B cell (primary cell): Measurements from ENCODE around the gene ZDHHC14. TPM values are rescaled to one million over a fixed set of nuclear protein-coding genes. Genes with fewer than 3 reads are reported as not detected.

ENCODE experiments used
- ATAC-seq: fragments of 200-7000 bp; cut with Tn5 transposase; one replicate; pipeline ENCODE4 v1.10.0; 2021; ENCODE audit warnings: low read depth, mild to moderate bottlenecking, moderate number of reproducible peaks, moderate library complexity
- CTCF ChIA-PET: fragments of 350-600 bp; sonication (Branson Sonifier 250); formaldehyde crosslinking; loops from one replicate; lab custom pipeline; 2021; ENCODE audit warnings: antibody characterized with exemption, inconsistent platforms; lab: Charles Lee
- POLR2A ChIA-PET: fragments of 350-600 bp; sonication (Branson Sonifier 250); formaldehyde crosslinking; loops from one replicate; lab custom pipeline; 2021; ENCODE audit warnings: antibody characterized with exemption; lab: Charles Lee
- DNase-seq: peaks from one replicate; pipeline ENCODE4 v3.0.0; 2013
- H2AFZ ChIP-seq: 2 replicates; pipeline ENCODE4 v1.6.1; 2012; ENCODE audit warnings: mild to moderate bottlenecking, low read depth, low read length; ENCODE audit not compliant: insufficient read depth, poor library complexity, severe bottlenecking
- H3K27ac ChIP-seq, 2 donors: 1 replicate in 1 of 2; 2 replicates in 1 of 2; pipeline ENCODE4 v1.5.1; 2012 to 2013; ENCODE audit warnings: low read length in 2 of 2, mild to moderate bottlenecking in 2 of 2, moderate library complexity in 1 of 2
- H3K27me3 ChIP-seq, 4 experiments: fragments of 200-600 bp in 1 of 4; sonication (generic) in 1 of 4; replicated peaks in 1 of 4; 1 replicate in 2 of 4; 2 replicates in 2 of 4; pipeline versions ENCODE4 v1.6.1 to v1.7.0; 2013 to 2016; ENCODE audit warnings: low read length in 3 of 4, mild to moderate bottlenecking in 2 of 4, mixed read lengths in 1 of 4, moderate library complexity in 1 of 4; ENCODE audit not compliant: insufficient read depth in 4 of 4, control insufficient read depth in 3 of 4; ENCODE audit errors: control extremely low read depth in 1 of 4
- H3K36me3 ChIP-seq, 2 experiments: replicated peaks in 1 of 2; 1 replicate in 1 of 2; 2 replicates in 1 of 2; pipeline versions ENCODE4 v1.6.1 to v1.7.1; 2013; ENCODE audit warnings: low read length in 1 of 2; ENCODE audit not compliant: insufficient read depth in 2 of 2, control insufficient read depth in 1 of 2; ENCODE audit errors: control extremely low read depth in 1 of 2, extremely low read depth in 1 of 2
- H3K4me1 ChIP-seq, 2 donors: fragments of 200-600 bp in 1 of 2; sonication (generic) in 1 of 2; 1 replicate in 1 of 2; 2 replicates in 1 of 2; pipeline versions ENCODE4 v1.5.1 to v1.6.1; 2013 to 2017; ENCODE audit warnings: low read length in 2 of 2; ENCODE audit not compliant: control insufficient read depth in 2 of 2, insufficient read depth in 2 of 2
- H3K4me2 ChIP-seq: replicated peaks from 2 replicates; pipeline ENCODE3; 2012; ENCODE audit warnings: mild to moderate bottlenecking, low read depth, low read length; ENCODE audit not compliant: poor library complexity, severe bottlenecking
- H3K4me3 ChIP-seq, 5 experiments: fragments of 200-600 bp in 1 of 5; sonication (generic) in 1 of 5; 1 replicate in 3 of 5; 2 replicates in 2 of 5; pipeline versions ENCODE4 v1.5.1 to v1.7.0; 2011 to 2016; ENCODE audit warnings: low read length in 4 of 5, mild to moderate bottlenecking in 4 of 5, low read depth in 2 of 5, control low read depth in 1 of 5, moderate library complexity in 1 of 5; ENCODE audit not compliant: insufficient read depth in 1 of 5; ENCODE audit errors: control extremely low read depth in 1 of 5, extremely low read depth in 1 of 5
- H3K79me2 ChIP-seq: fragments of 200-600 bp; sonication (generic); one replicate; pipeline ENCODE4 v1.6.0; 2016; ENCODE audit warnings: low read length; ENCODE audit not compliant: control insufficient read depth, insufficient read depth
- H3K9ac ChIP-seq: fragments of 200-600 bp; sonication (generic); 2 replicates; pipeline ENCODE4 v1.6.1; 2017; ENCODE audit warnings: mild to moderate bottlenecking, low read length, moderate library complexity
- H3K9me3 ChIP-seq, 3 donors: one replicate each; pipeline versions ENCODE4 v1.6.1 to v1.7.1; 2013; ENCODE audit warnings: low read length in 2 of 3; ENCODE audit not compliant: control insufficient read depth in 2 of 3, insufficient read depth in 1 of 3; ENCODE audit errors: control extremely low read depth in 1 of 3
- H4K20me1 ChIP-seq: 2 replicates; pipeline ENCODE4 v1.6.0; 2012; ENCODE audit warnings: mild to moderate bottlenecking, low read length; ENCODE audit not compliant: insufficient read depth, control insufficient read depth, poor library complexity, severe bottlenecking
- H3K27ac Mint-ChIP-seq: one replicate; pipeline ENCODE4 v1.8.0; 2021; ENCODE audit warnings: mixed read lengths
- H3K27me3 Mint-ChIP-seq: one replicate; pipeline ENCODE4 v1.8.0; 2021; ENCODE audit warnings: mixed read lengths
- H3K4me1 Mint-ChIP-seq: one replicate; pipeline ENCODE4 v1.8.0; 2021; ENCODE audit warnings: mixed read lengths
- H3K4me3 Mint-ChIP-seq: one replicate; pipeline ENCODE4 v1.8.0; 2021; ENCODE audit warnings: mixed read lengths
- H3K9me3 Mint-ChIP-seq: one replicate; pipeline ENCODE4 v1.8.0; 2022; ENCODE audit warnings: mixed read lengths; ENCODE audit not compliant: insufficient read depth
- CTCF ChIP-seq: fragments of 200-600 bp; IDR thresholded peaks from one replicate; pipeline ENCODE4 v1.8.0; 2022; ENCODE audit warnings: antibody characterized with exemption, mild to moderate bottlenecking
- EZH2 ChIP-seq: IDR thresholded peaks from 2 replicates; pipeline ENCODE4 v1.6.1; 2012; ENCODE audit warnings: borderline replicate concordance, low read depth, mild to moderate bottlenecking, moderate library complexity, low read length; ENCODE audit not compliant: insufficient read depth, poor library complexity, severe bottlenecking
- WGBS: methylation state at CpG from one replicate; pipeline ENCODE4 v1.1.5; 2013; ENCODE audit warnings: missing lambda C conversion rate; ENCODE audit not compliant: insufficient coverage; 5-methylcytosine and 5-hydroxymethylcytosine counted together
- intact Hi-C: fragments of 100-400 bp; cut with micrococcal nuclease; formaldehyde crosslinking; loops from one replicate; pipeline ENCODE4 v1.10.0; 2022
- polyA plus RNA-seq: library from polyadenylated mRNA; depleted of rRNA; stranded (reverse); fragments of >200 nt; gene quantifications from 2 replicates; pipeline ENCODE4 v1.2.3, GENCODE V29; 2012
- total RNA-seq, 2 donors: library from RNA; stranded (reverse); fragments of 120-200 nt in 1 of 2; gene quantifications; 1 replicate in 1 of 2; 2 replicates in 1 of 2; pipeline versions ENCODE4 v1.2.3 to v1.2.4, GENCODE V29; 2013 to 2022

The ZDHHC14 gene
- total and polyA plus RNA-seq, 2 donors (not counting 1 experiment from before 2014, with no cell fraction given): 8.8 to 50.4 TPM

GRCh38 chr6:157410045-157410444 lies 29.1 kb downstream of the ZDHHC14 start:
- Mint-ChIP-seq H3K27me3 (no peaks in the 10 kb centered on the region), H3K27ac (no peak overlapping the region), H3K4me1 (peaks cover 24% of the 10 kb centered on the region), H3K9me3 (peaks cover 6% of the 10 kb centered on the region), H3K4me3 (no peak overlapping the region)
- intact Hi-C loops: no loop called here
- TF ChIP-seq EZH2 (no peak), CTCF (no peak)
- peaks cover 0 to 15% of the 10 kb centered on the region in 2 experiments for H3K36me3 ChIP-seq
- peaks cover 5% of the 10 kb centered on the region for H4K20me1 ChIP-seq
- peaks cover 8 to 10% of the 10 kb centered on the region in 2 donors for H3K4me1 ChIP-seq
- no peak for ATAC-seq
- peaks cover 0 to 8% (median 0%) of the 10 kb centered on the region in 3 donors for H3K9me3 ChIP-seq
- H3K4me3 ChIP-seq: no peak overlapping the region
- H3K27ac ChIP-seq: no peak overlapping the region
- no peak for DNase-seq
- no peak overlapping the region for H3K4me2 ChIP-seq
- CTCF ChIA-PET: no interaction called here
- H3K9ac ChIP-seq: no peak overlapping the region
- H3K79me2 ChIP-seq: peaks cover 26% of the 10 kb centered on the region
- H2AFZ ChIP-seq: no peak overlapping the region
- 92% methylated on average over 5 of the region's 5 CpGs for WGBS
- H3K27me3 ChIP-seq: no peaks in the 10 kb centered on the region
- POLR2A ChIA-PET: no interaction called here

GRCh38 chr6:157411368-157411767 lies 30.4 kb downstream of the ZDHHC14 start:
- POLR2A ChIA-PET: interaction anchor here (1.1 kb wide), 1 partner anchor 14 kb away, joined by 3 read pairs; no protein-coding TSS in a partner anchor
- Histone ChIP-seq H3K27ac (no peak overlapping the region), H4K20me1 (no peaks in the 10 kb centered on the region), H3K9ac (peak overlapping the region; percentile 15), H3K27me3 (no peaks in the 10 kb centered on the region), H3K4me3 (no peak overlapping the region), H2AFZ (no peak overlapping the region), H3K36me3 (peaks cover 0 to 15% of the 10 kb centered on the region in 2 experiments), H3K79me2 (peaks cover 32% of the 10 kb centered on the region), H3K9me3 (peaks cover 0 to 8% (median 0%) of the 10 kb centered on the region in 3 donors), H3K4me2 (peak overlapping the region; percentile 43), H3K4me1 (peaks cover 8 to 10% of the 10 kb centered on the region in 2 donors)
- H3K27ac Mint-ChIP-seq: no peak overlapping the region
- H3K27me3 Mint-ChIP-seq: no peaks in the 10 kb centered on the region
- ATAC-seq (no peak), DNase-seq (no peak)
- peaks cover 24% of the 10 kb centered on the region for H3K4me1 Mint-ChIP-seq
- H3K9me3 Mint-ChIP-seq: peaks cover 6% of the 10 kb centered on the region
- TF ChIP-seq EZH2 (no peak), CTCF (no peak)
- CTCF ChIA-PET: interaction anchor here (1.7 kb wide), 1 partner anchor 257 kb away, joined by 4 read pairs; no protein-coding TSS in a partner anchor
- intact Hi-C loops: no loop called here
- no CpG with 5 or more reads among the region's 1 CpG for WGBS
- no peak overlapping the region for H3K4me3 Mint-ChIP-seq
